HCT116 (cell line): ENCODE results near the gene MBTPS2.

Experiments used
- CEBPB ChIP-seq: IDR thresholded peaks from 2 replicates; pipeline ENCODE4 v1.6.1; 2012; ENCODE audit warnings: low read depth
- EGR1 ChIP-seq: IDR thresholded peaks from 2 replicates; pipeline ENCODE4 v1.6.1; 2012; ENCODE audit warnings: low read depth
- EZH2 ChIP-seq: fragments of 200-600 bp; sonication (generic); IDR thresholded peaks from 2 replicates; pipeline ENCODE4 v1.6.1; 2017; ENCODE audit warnings: antibody characterized with exemption, mixed run types
- POLR2A ChIP-seq: IDR thresholded peaks from 2 replicates; pipeline ENCODE4 v1.7.0; 2011; ENCODE audit warnings: borderline replicate concordance; ENCODE audit not compliant: insufficient read depth, insufficient read length; ENCODE audit errors: extremely low read depth
- POLR2AphosphoS5 ChIP-seq: IDR thresholded peaks from 2 replicates; pipeline ENCODE4 v1.6.1; 2011; ENCODE audit warnings: mild to moderate bottlenecking, low read depth, low read length, moderate library complexity
- TF ChIP-seq, protein P1 (sequence below), 3 experiments: fragments of 200-600 bp in 1 of 3; sonication (generic) in 1 of 3; IDR thresholded peaks in 2 of 3; conservative IDR thresholded peaks in 1 of 3; 2 replicates each; pipeline ENCODE4 v1.5.1; 2012 to 2017; ENCODE audit warnings: low read depth in 2 of 3, low read length in 2 of 3, antibody characterized with exemption in 1 of 3, borderline replicate concordance in 1 of 3, control low read depth in 1 of 3, mild to moderate bottlenecking in 1 of 3, mixed read lengths in 1 of 3, mixed run types in 1 of 3, moderate library complexity in 1 of 3; ENCODE audit not compliant: insufficient read depth in 1 of 3
- TF ChIP-seq, protein P2 (sequence below): IDR thresholded peaks from 2 replicates; pipeline ENCODE4 v1.6.1; 2011; ENCODE audit warnings: mild to moderate bottlenecking, low read length, moderate library complexity; ENCODE audit not compliant: insufficient replicate concordance; ENCODE audit errors: extremely low read depth

DNA sequence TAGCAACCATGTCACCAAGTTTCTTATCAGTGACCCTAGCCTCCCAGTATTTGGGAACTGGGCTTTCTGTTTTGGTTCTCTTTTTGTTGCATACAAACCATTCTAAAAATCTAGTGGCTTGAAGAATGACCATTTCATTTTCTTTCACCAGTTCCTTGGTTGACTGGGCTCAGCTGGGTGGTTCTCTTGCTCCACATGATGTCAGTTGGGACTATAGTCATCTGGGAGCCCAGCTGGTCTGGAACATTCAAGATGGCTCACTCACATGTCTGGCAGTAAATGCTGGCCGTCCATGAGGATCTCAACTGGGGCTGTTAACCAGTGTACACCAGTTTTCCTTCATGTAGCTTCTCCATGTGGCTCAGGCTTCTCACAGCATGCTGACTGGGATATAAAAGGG lies 27.6 kb upstream of the MBTPS2 start:
- no peak for TF ChIP-seq EZH2
- TF ChIP-seq, protein P1, sequence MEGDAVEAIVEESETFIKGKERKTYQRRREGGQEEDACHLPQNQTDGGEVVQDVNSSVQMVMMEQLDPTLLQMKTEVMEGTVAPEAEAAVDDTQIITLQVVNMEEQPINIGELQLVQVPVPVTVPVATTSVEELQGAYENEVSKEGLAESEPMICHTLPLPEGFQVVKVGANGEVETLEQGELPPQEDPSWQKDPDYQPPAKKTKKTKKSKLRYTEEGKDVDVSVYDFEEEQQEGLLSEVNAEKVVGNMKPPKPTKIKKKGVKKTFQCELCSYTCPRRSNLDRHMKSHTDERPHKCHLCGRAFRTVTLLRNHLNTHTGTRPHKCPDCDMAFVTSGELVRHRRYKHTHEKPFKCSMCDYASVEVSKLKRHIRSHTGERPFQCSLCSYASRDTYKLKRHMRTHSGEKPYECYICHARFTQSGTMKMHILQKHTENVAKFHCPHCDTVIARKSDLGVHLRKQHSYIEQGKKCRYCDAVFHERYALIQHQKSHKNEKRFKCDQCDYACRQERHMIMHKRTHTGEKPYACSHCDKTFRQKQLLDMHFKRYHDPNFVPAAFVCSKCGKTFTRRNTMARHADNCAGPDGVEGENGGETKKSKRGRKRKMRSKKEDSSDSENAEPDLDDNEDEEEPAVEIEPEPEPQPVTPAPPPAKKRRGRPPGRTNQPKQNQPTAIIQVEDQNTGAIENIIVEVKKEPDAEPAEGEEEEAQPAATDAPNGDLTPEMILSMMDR (IDR thresholded peaks at IDR 0.05 in 2 of 3, conservative IDR thresholded peaks at IDR 0.05 in 1 of 3; ENCODE audit: borderline replicate concordance in 1 of 3, insufficient read depth in 1 of 3, low read depth in 2 of 3, low read length in 2 of 3) = no peak
- TF ChIP-seq POLR2AphosphoS5 = no peak
- TF ChIP-seq EGR1 = no peak
- no peak for TF ChIP-seq CEBPB
- TF ChIP-seq, protein P2, sequence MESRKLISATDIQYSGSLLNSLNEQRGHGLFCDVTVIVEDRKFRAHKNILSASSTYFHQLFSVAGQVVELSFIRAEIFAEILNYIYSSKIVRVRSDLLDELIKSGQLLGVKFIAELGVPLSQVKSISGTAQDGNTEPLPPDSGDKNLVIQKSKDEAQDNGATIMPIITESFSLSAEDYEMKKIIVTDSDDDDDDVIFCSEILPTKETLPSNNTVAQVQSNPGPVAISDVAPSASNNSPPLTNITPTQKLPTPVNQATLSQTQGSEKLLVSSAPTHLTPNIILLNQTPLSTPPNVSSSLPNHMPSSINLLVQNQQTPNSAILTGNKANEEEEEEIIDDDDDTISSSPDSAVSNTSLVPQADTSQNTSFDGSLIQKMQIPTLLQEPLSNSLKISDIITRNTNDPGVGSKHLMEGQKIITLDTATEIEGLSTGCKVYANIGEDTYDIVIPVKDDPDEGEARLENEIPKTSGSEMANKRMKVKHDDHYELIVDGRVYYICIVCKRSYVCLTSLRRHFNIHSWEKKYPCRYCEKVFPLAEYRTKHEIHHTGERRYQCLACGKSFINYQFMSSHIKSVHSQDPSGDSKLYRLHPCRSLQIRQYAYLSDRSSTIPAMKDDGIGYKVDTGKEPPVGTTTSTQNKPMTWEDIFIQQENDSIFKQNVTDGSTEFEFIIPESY = no peak
- TF ChIP-seq POLR2A = no peak
